K562 (cell line): ENCODE results near the gene MSH3. TPM values are rescaled to one million over a fixed set of nuclear protein-coding genes. Genes with fewer than 3 reads are reported as not detected.

Experiments used
- SNIP1 ChIP-seq: fragments of 450-650 bp; IDR thresholded peaks from 2 replicates; pipeline ENCODE4 v1.7.1; 2017; ENCODE audit warnings: low read depth, mild to moderate bottlenecking
- U2AF1 ChIP-seq: fragments of 200-400 bp; formaldehyde crosslinking; optimal IDR thresholded peaks from 2 replicates; pipeline ENCODE3; 2017; ENCODE audit warnings: mild to moderate bottlenecking, low read depth, low read length, moderate library complexity
- polyA plus RNA-seq, 8 experiments: library from polyadenylated mRNA; depleted of rRNA in 4 of 8; stranded (reverse) in 5 of 8; unstranded in 3 of 8; fragments of >200 nt; fragmentation: Nextera tagmentation in 2 of 8; fragmentation: Illumina TruSeq in 1 of 8; extraction: Ambion mirVana in 2 of 8; extraction: Trizol in 1 of 8; gene quantifications; 2 replicates each; pipeline versions ENCODE4 v1.2.1 to v1.2.3, GENCODE V29; 2011 to 2014; ENCODE audit warnings: inconsistent platforms in 1 of 8, missing spikeins in 1 of 8
- total RNA-seq, 7 experiments: library from RNA; depleted of rRNA in 6 of 7; stranded (reverse); fragments of >200 nt in 6 of 7; fragmentation: Illumina TruSeq in 2 of 7; extraction: Trizol in 2 of 7; gene quantifications; 2 replicates each; pipeline versions ENCODE4 v1.2.1 to v1.2.3, GENCODE V29; 2011 to 2021; ENCODE audit warnings: low replicate concordance in 1 of 7
- TF ChIP-seq, protein P1 (sequence below): fragments of 200-600 bp; sonication (generic); IDR thresholded peaks from one replicate; pipeline ENCODE4 v1.6.1; 2012; ENCODE audit warnings: mild to moderate bottlenecking, low read depth, low read length, inconsistent platforms

Gene MSH3
- total and polyA plus RNA-seq, 9 of the 15 experiments (the other 6 are each of a cell fraction or from before 2014, with no cell fraction given): 3.9 to 17.2 (median 13.2) TPM

DNA sequence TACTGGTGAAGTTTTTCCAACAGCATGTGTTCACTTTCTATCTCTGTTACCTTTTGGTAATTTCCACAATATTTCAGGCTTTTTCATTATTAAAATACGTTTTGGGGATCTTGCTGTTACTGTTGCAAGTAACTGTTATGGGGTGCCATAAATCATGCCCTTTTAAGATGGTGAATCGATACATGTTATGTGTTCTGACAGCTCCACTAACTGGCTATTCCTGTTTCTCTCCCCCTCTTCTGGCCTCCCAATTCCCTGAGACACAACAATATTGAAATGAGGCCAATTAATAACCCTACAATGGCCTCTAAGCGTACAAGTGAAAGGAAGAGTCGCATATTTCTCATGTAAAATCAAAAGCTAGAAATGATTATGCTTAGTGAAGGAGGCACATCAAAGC is 13.1 kb upstream of the MSH3 start (continued):
- TF ChIP-seq, protein P1, sequence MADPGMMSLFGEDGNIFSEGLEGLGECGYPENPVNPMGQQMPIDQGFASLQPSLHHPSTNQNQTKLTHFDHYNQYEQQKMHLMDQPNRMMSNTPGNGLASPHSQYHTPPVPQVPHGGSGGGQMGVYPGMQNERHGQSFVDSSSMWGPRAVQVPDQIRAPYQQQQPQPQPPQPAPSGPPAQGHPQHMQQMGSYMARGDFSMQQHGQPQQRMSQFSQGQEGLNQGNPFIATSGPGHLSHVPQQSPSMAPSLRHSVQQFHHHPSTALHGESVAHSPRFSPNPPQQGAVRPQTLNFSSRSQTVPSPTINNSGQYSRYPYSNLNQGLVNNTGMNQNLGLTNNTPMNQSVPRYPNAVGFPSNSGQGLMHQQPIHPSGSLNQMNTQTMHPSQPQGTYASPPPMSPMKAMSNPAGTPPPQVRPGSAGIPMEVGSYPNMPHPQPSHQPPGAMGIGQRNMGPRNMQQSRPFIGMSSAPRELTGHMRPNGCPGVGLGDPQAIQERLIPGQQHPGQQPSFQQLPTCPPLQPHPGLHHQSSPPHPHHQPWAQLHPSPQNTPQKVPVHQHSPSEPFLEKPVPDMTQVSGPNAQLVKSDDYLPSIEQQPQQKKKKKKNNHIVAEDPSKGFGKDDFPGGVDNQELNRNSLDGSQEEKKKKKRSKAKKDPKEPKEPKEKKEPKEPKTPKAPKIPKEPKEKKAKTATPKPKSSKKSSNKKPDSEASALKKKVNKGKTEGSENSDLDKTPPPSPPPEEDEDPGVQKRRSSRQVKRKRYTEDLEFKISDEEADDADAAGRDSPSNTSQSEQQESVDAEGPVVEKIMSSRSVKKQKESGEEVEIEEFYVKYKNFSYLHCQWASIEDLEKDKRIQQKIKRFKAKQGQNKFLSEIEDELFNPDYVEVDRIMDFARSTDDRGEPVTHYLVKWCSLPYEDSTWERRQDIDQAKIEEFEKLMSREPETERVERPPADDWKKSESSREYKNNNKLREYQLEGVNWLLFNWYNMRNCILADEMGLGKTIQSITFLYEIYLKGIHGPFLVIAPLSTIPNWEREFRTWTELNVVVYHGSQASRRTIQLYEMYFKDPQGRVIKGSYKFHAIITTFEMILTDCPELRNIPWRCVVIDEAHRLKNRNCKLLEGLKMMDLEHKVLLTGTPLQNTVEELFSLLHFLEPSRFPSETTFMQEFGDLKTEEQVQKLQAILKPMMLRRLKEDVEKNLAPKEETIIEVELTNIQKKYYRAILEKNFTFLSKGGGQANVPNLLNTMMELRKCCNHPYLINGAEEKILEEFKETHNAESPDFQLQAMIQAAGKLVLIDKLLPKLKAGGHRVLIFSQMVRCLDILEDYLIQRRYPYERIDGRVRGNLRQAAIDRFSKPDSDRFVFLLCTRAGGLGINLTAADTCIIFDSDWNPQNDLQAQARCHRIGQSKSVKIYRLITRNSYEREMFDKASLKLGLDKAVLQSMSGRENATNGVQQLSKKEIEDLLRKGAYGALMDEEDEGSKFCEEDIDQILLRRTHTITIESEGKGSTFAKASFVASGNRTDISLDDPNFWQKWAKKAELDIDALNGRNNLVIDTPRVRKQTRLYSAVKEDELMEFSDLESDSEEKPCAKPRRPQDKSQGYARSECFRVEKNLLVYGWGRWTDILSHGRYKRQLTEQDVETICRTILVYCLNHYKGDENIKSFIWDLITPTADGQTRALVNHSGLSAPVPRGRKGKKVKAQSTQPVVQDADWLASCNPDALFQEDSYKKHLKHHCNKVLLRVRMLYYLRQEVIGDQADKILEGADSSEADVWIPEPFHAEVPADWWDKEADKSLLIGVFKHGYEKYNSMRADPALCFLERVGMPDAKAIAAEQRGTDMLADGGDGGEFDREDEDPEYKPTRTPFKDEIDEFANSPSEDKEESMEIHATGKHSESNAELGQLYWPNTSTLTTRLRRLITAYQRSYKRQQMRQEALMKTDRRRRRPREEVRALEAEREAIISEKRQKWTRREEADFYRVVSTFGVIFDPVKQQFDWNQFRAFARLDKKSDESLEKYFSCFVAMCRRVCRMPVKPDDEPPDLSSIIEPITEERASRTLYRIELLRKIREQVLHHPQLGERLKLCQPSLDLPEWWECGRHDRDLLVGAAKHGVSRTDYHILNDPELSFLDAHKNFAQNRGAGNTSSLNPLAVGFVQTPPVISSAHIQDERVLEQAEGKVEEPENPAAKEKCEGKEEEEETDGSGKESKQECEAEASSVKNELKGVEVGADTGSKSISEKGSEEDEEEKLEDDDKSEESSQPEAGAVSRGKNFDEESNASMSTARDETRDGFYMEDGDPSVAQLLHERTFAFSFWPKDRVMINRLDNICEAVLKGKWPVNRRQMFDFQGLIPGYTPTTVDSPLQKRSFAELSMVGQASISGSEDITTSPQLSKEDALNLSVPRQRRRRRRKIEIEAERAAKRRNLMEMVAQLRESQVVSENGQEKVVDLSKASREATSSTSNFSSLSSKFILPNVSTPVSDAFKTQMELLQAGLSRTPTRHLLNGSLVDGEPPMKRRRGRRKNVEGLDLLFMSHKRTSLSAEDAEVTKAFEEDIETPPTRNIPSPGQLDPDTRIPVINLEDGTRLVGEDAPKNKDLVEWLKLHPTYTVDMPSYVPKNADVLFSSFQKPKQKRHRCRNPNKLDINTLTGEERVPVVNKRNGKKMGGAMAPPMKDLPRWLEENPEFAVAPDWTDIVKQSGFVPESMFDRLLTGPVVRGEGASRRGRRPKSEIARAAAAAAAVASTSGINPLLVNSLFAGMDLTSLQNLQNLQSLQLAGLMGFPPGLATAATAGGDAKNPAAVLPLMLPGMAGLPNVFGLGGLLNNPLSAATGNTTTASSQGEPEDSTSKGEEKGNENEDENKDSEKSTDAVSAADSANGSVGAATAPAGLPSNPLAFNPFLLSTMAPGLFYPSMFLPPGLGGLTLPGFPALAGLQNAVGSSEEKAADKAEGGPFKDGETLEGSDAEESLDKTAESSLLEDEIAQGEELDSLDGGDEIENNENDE: no peak
- TF ChIP-seq U2AF1 (no peak), SNIP1 (no peak)
